ENCODE results near the gene NCOA1.

NCOA1 gene

DNA sequence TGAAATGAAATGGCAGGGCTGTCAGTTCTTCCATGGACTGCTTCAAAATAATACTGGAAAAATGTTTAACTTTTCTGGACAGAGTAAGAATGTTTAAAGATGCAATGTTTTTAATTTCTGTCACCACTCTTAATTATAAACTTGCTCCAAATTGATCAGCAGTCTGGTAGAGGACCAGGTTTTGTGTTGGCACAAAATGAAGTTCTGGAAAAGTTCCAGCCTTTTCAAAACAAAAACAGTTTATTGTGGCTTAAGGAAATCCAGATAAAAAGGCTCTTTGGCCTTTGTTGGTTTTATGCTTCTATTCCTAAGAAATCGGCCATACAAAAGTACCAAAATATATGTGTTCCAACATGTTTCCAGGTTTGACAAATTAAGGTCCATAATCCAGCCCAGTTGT, 253.3 kb downstream of the NCOA1 start:
- no peak for DNase-seq (ENCODE audit: low spot score)

- DNase-seq (ENCODE audit: low spot score), result no peak
Measured at GRCh38 chr2:24745825-24746224, 254.8 kb downstream of the NCOA1 start.

- DNase-seq (ENCODE audit: low spot score), result no peak
Measured at GRCh38 chr2:24747299-24747698, 256.2 kb downstream of the NCOA1 start.

DNA sequence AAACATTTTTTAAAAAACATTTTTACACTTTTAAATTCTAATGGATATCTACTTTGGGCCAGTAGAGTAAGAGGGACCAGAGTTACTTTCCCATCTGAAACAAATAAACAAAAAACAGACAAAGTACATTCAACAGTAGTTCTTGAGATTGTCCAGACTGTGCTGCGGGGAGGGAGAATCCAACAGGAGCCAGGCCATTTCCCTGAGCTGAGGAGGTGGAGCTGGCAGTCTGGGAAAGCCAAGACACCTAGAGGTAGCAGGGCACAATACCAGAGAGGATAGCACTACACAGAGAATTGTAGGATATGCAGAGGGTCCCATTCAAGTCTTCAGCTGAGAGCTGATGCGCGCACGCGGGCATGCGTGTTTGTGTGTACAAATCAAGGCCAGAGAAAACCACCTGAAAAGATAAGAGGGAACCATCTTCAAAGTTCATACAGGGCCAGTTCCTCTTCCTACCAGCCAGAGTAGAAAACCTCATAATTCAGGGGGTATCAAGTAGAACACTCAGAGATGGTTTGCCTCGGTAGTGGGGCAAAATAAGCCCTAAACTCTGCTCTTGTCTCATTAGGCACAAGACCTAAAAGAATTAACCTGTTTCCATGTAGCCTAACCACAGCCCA, 258.1 kb downstream of the NCOA1 start:
- DNase-seq (ENCODE audit: low spot score), result no peak

DNA sequence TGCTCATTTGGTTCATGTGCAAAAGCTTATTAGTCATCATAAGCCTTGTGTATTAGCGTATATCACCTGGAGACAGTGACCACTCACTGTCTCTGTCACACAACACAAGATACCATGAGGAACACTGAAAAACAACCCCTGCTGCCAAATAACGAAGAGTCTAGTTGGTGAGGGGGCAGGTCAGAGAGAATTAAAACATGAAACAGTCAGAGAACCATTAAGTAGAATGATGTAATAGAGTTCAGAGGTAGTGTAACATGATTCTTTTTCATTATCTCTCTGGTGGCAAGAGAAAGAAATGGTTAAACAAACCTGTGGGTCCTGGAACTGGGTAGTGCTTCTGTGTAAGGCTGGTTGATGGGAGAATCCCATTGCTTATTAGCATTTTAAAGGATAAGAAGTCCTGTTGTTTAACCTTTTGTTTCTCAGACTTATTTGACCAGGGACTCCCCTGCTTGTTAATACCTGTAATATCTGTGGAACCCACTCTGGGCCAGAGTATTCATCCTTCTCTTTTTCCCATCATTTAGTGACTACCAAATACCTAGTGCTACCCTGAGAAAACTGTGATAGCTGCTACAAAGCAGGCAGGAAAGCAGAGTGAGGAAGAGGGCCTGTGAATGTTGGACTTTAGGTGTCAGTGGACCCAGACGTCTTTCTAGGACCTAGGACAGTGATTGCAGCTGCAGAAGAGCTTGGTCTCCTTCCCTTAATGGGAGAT, 264.1 kb downstream of the NCOA1 start:
- no peak for DNase-seq (ENCODE audit: low spot score)

DNA sequence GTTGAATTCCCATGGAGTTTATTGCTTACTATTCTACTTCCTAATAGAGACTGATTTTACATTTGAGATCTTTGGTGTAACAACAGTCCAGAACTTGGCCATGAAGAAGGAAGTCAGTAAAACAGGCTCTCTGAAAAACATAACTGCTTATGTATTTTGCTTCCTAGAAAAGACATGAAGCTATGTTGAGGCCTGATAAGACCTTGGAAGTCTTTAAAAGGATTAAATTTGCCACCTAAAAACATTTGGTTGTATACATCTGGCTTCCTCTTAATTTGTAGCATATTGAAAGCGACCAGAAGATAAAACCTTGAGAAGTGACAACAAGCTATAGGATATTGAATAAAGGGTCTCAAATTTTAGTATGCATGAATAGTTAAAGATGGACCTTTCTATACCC, 265.7 kb downstream of the NCOA1 start:
- no peak for DNase-seq (ENCODE audit: low spot score)

GRCh38 chr2:24761866-24762265, 270.8 kb downstream of the NCOA1 start:
- DNase-seq (ENCODE audit: low spot score), result no peak

DNA sequence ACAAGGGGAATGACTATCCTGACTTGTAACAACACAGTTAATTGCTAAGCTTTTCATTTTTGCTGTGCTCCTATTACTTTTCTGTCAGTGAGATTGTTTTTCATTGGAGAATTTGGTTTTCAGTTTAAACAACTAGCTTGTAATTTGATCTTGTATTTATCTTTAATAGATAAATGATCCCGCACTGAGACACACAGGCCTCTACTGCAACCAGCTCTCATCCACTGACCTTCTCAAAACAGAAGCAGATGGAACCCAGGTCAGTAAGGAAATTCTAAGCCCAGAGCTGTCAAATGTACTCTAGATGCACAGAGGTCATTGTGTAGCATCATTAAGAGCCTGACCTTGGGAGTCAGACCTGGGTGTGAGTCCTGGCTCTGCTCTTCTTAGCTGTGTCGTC, 271.5 kb downstream of the NCOA1 start:
- no peak for DNase-seq (ENCODE audit: low spot score)

- no peak for DNase-seq (ENCODE audit: low spot score)
Measured at GRCh38 chr2:24763843-24764242, 272.8 kb downstream of the NCOA1 start.

DNA sequence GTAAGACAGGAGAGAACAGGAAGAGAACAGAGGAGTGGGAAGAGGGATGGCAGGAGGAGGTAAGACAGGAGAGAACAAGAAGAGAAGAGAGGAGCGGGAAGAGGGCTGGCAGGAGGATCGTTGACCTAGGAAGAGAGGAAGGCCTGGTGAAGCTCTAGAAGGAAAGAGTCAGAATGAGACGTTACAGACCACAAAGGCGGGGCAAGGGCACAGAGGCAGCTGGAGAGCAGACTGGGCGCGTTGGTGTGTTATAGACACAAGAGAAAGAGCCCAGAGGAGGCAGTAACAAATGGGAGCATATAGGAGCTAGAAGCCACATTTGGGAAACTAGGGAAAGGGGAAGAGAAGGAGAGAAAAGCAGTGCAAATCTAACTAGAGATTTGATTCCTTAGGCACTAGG, 275.6 kb downstream of the NCOA1 start:
- DNase-seq (ENCODE audit: low spot score), result no peak

GRCh38 chr2:24768013-24768412, 277.0 kb downstream of the NCOA1 start:
- DNase-seq (ENCODE audit: low spot score), result no peak

DNA sequence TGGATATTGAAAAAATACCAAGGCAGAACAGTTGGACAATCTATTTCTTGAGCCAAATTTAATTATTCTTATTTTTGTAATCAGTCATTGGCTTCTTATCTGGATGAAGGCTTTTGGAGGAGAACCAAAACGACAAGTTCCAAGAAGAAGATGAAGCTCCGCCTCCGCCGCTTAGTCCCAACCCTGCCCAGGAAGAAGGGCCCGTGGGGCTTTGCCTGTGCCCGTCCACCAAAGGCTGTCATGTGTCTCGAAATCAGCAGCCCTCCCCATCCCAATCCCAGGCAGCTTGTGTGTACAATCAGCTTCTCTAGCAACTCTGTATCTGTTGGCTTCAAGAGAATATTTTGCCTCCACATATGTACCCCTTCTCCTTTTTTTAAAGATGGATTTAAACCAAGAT, 277.5 kb downstream of the NCOA1 start:
- no peak for DNase-seq (ENCODE audit: low spot score)

DNA sequence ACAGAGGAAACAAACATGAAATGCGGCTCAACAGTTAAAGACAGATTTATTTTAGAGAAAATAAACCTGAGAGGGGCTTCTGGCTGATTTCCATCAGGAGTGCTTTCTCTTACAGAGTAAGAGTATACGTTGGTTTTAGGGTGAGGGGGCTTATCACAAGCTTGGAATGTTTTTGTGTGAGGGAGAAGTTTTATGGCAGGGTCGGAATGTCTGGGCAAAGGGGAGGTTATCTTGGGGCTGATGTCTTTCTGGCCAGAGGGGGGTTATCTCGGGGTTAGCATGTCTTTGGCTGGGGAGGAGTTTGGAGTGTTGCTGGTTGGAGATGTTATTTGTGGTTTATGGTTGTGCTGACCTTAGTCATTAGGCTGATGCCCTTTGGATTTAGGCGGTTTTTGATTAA, 280.0 kb downstream of the NCOA1 start:
- no peak for DNase-seq (ENCODE audit: low spot score)

DNA sequence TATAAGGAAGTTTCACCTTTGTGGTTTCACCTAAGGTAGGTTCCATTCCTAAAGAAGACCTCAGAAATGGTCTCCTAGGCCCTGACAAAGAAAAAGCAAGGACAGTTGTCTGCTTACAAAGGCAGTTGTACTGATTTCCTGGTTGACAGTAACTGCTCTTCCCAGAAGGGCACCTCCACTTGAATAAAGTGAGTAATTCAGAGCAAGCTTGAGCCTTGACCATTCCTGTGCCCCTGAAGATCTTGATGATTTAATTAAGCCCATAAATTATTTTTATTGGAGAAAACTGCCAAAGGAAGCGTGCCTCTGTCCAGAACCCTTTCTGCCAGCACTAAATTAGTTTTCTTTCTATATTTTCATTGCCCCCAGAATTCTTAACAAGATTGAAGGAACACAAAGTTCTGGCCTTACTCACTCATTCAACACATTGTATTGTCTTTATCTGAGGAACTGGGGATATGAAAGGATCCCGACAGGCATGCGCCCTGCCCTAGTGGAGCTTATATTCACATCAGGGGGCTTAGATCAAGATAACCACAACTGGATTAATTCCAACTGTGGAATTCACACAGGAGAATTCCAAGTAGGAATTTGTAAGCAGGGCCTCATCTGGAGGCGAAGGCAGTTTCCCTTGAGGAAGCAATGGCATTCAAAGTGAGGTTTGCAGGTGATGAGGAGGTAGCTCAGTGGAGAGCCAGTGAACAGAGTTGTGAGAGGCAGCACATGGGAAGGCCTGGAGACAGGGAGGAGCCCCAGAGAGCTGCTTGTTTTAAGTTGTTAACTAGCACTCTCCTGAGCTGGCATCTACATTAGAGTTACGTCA, 280.9 kb downstream of the NCOA1 start:
- DNase-seq (ENCODE audit: low spot score), result no peak

- DNase-seq (ENCODE audit: low spot score), result no peak
Measured at GRCh38 chr2:24774373-24774772, 283.3 kb downstream of the NCOA1 start.

GRCh38 chr2:24779116-24779515, 288.1 kb downstream of the NCOA1 start:
- DNase-seq (ENCODE audit: low spot score), result no peak

- no peak for DNase-seq (ENCODE audit: low spot score)
Measured at GRCh38 chr2:24783641-24784040, 292.6 kb downstream of the NCOA1 start.

- no peak for DNase-seq (ENCODE audit: low spot score)
Measured at GRCh38 chr2:24785671-24786321, 294.7 kb downstream of the NCOA1 start.

GRCh38 chr2:24787532-24787931, 296.5 kb downstream of the NCOA1 start:
- DNase-seq (ENCODE audit: low spot score), result no peak

- no peak for DNase-seq (ENCODE audit: low spot score)
Measured at GRCh38 chr2:24788816-24789215, 297.8 kb downstream of the NCOA1 start.

- no peak for DNase-seq (ENCODE audit: low spot score)
Measured at GRCh38 chr2:24791452-24791851, 300.4 kb downstream of the NCOA1 start.

- no peak for DNase-seq (ENCODE audit: low spot score)
Measured at GRCh38 chr2:24792542-24792873, 301.5 kb downstream of the NCOA1 start.

Measured in AG08395 (cell line).